ENCODE results near the gene ZNF180.
A peak's percentile ranks its signal among the peaks of the same experiment; 100 is the strongest.
"Not testable (repeated sequence)": the region's sequence is repeated elsewhere in the genome, so short reads cannot be mapped to it uniquely, and the experiment has no call there.

Gene ZNF180

GRCh38 chr19:44499962-44500949 lies at the start of gene ZNF180:
Gene ZNF180, minus strand, starts transcription at chr19:44500522. Its CDS starts 3,188 bp downstream, at chr19:44497334.
- DNase-seq, result peak; percentile 97

- DNase-seq, result no peak
These were observed 49.2 kb upstream of the ZNF180 start for GRCh38 chr19:44549507-44549906.

- no peak for DNase-seq
These were observed 48.4 kb upstream of the ZNF180 start for GRCh38 chr19:44548736-44549135.

- no peak for DNase-seq
These were observed 43.7 kb upstream of the ZNF180 start for GRCh38 chr19:44544031-44544430.

GRCh38 chr19:44542671-44543070 lies 42.3 kb upstream of the ZNF180 start:
- DNase-seq, result no peak

- no peak for DNase-seq
These were observed 40.4 kb upstream of the ZNF180 start for GRCh38 chr19:44540736-44541135.

- DNase-seq, result no peak
These were observed 39.7 kb upstream of the ZNF180 start for GRCh38 chr19:44539991-44540390.

GRCh38 chr19:44539236-44539826 lies 39.0 kb upstream of the ZNF180 start:
- DNase-seq, result no peak

- not testable (repeated sequence) for DNase-seq
These were observed 35.0 kb upstream of the ZNF180 start for GRCh38 chr19:44535361-44535760.

- no peak for DNase-seq
These were observed 32.5 kb upstream of the ZNF180 start for GRCh38 chr19:44532819-44533218.

- no peak for DNase-seq
These were observed 30.5 kb upstream of the ZNF180 start for GRCh38 chr19:44530777-44531176.

GRCh38 chr19:44529536-44529935 lies 29.2 kb upstream of the ZNF180 start, which contains the start of gene CEACAM20:
Gene CEACAM20, minus strand, starts transcription at chr19:44529675. Its CDS starts 166 bp downstream, at chr19:44529509.
- DNase-seq, result no peak

- DNase-seq, result no peak
These were observed 27.2 kb upstream of the ZNF180 start for GRCh38 chr19:44527554-44527953.

- no peak for DNase-seq
These were observed 25.6 kb upstream of the ZNF180 start for GRCh38 chr19:44525721-44526430.

- DNase-seq, result no peak
These were observed 21.0 kb upstream of the ZNF180 start for GRCh38 chr19:44521370-44521769.

GRCh38 chr19:44517146-44517545 lies 16.8 kb upstream of the ZNF180 start:
- no peak for DNase-seq

GRCh38 chr19:44515907-44516306 lies 15.6 kb upstream of the ZNF180 start:
- DNase-seq, result no peak

GRCh38 chr19:44515031-44515430 lies 14.7 kb upstream of the ZNF180 start:
- no peak for DNase-seq

GRCh38 chr19:44512326-44513298 lies 12.3 kb upstream of the ZNF180 start:
- peak; percentile 33 for DNase-seq

GRCh38 chr19:44509478-44509877 lies 9.2 kb upstream of the ZNF180 start:
- DNase-seq, result no peak

GRCh38 chr19:44499559-44499958 lies 763 bp downstream of the ZNF180 start:
- no peak for DNase-seq

GRCh38 chr19:44498988-44499387 lies 1.3 kb downstream of the ZNF180 start:
- peak; percentile 12 for DNase-seq
